B cell (primary cell): ENCODE results near the gene PALLD. TPM values are rescaled to one million over a fixed set of nuclear protein-coding genes. Genes with fewer than 3 reads are reported as not detected.

Source experiments
- ATAC-seq: fragments of 200-7000 bp; cut with Tn5 transposase; one replicate; pipeline ENCODE4 v1.10.0; 2021; ENCODE audit warnings: low read depth, mild to moderate bottlenecking, moderate number of reproducible peaks, moderate library complexity
- CTCF ChIA-PET: fragments of 350-600 bp; sonication (Branson Sonifier 250); formaldehyde crosslinking; loops from one replicate; lab custom pipeline; 2021; ENCODE audit warnings: antibody characterized with exemption, inconsistent platforms; lab: Charles Lee
- POLR2A ChIA-PET: fragments of 350-600 bp; sonication (Branson Sonifier 250); formaldehyde crosslinking; loops from one replicate; lab custom pipeline; 2021; ENCODE audit warnings: antibody characterized with exemption; lab: Charles Lee
- DNase-seq: peaks from one replicate; pipeline ENCODE4 v3.0.0; 2013
- H2AFZ ChIP-seq: 2 replicates; pipeline ENCODE4 v1.6.1; 2012; ENCODE audit warnings: mild to moderate bottlenecking, low read depth, low read length; ENCODE audit not compliant: insufficient read depth, poor library complexity, severe bottlenecking
- H3K27ac ChIP-seq, 2 donors: 1 replicate in 1 of 2; 2 replicates in 1 of 2; pipeline ENCODE4 v1.5.1; 2012 to 2013; ENCODE audit warnings: low read length in 2 of 2, mild to moderate bottlenecking in 2 of 2, moderate library complexity in 1 of 2
- H3K27me3 ChIP-seq, 4 experiments: fragments of 200-600 bp in 1 of 4; sonication (generic) in 1 of 4; replicated peaks in 1 of 4; 1 replicate in 2 of 4; 2 replicates in 2 of 4; pipeline versions ENCODE4 v1.6.1 to v1.7.0; 2013 to 2016; ENCODE audit warnings: low read length in 3 of 4, mild to moderate bottlenecking in 2 of 4, mixed read lengths in 1 of 4, moderate library complexity in 1 of 4; ENCODE audit not compliant: insufficient read depth in 4 of 4, control insufficient read depth in 3 of 4; ENCODE audit errors: control extremely low read depth in 1 of 4
- H3K36me3 ChIP-seq, 2 experiments: replicated peaks in 1 of 2; 1 replicate in 1 of 2; 2 replicates in 1 of 2; pipeline versions ENCODE4 v1.6.1 to v1.7.1; 2013; ENCODE audit warnings: low read length in 1 of 2; ENCODE audit not compliant: insufficient read depth in 2 of 2, control insufficient read depth in 1 of 2; ENCODE audit errors: control extremely low read depth in 1 of 2, extremely low read depth in 1 of 2
- H3K4me1 ChIP-seq, 2 donors: fragments of 200-600 bp in 1 of 2; sonication (generic) in 1 of 2; 1 replicate in 1 of 2; 2 replicates in 1 of 2; pipeline versions ENCODE4 v1.5.1 to v1.6.1; 2013 to 2017; ENCODE audit warnings: low read length in 2 of 2; ENCODE audit not compliant: control insufficient read depth in 2 of 2, insufficient read depth in 2 of 2
- H3K4me2 ChIP-seq: replicated peaks from 2 replicates; pipeline ENCODE3; 2012; ENCODE audit warnings: mild to moderate bottlenecking, low read depth, low read length; ENCODE audit not compliant: poor library complexity, severe bottlenecking
- H3K4me3 ChIP-seq, 5 experiments: fragments of 200-600 bp in 1 of 5; sonication (generic) in 1 of 5; 1 replicate in 3 of 5; 2 replicates in 2 of 5; pipeline versions ENCODE4 v1.5.1 to v1.7.0; 2011 to 2016; ENCODE audit warnings: low read length in 4 of 5, mild to moderate bottlenecking in 4 of 5, low read depth in 2 of 5, control low read depth in 1 of 5, moderate library complexity in 1 of 5; ENCODE audit not compliant: insufficient read depth in 1 of 5; ENCODE audit errors: control extremely low read depth in 1 of 5, extremely low read depth in 1 of 5
- H3K79me2 ChIP-seq: fragments of 200-600 bp; sonication (generic); one replicate; pipeline ENCODE4 v1.6.0; 2016; ENCODE audit warnings: low read length; ENCODE audit not compliant: control insufficient read depth, insufficient read depth
- H3K9ac ChIP-seq: fragments of 200-600 bp; sonication (generic); 2 replicates; pipeline ENCODE4 v1.6.1; 2017; ENCODE audit warnings: mild to moderate bottlenecking, low read length, moderate library complexity
- H3K9me3 ChIP-seq, 3 donors: one replicate each; pipeline versions ENCODE4 v1.6.1 to v1.7.1; 2013; ENCODE audit warnings: low read length in 2 of 3; ENCODE audit not compliant: control insufficient read depth in 2 of 3, insufficient read depth in 1 of 3; ENCODE audit errors: control extremely low read depth in 1 of 3
- H4K20me1 ChIP-seq: 2 replicates; pipeline ENCODE4 v1.6.0; 2012; ENCODE audit warnings: mild to moderate bottlenecking, low read length; ENCODE audit not compliant: insufficient read depth, control insufficient read depth, poor library complexity, severe bottlenecking
- H3K27ac Mint-ChIP-seq: one replicate; pipeline ENCODE4 v1.8.0; 2021; ENCODE audit warnings: mixed read lengths
- H3K27me3 Mint-ChIP-seq: one replicate; pipeline ENCODE4 v1.8.0; 2021; ENCODE audit warnings: mixed read lengths
- H3K4me1 Mint-ChIP-seq: one replicate; pipeline ENCODE4 v1.8.0; 2021; ENCODE audit warnings: mixed read lengths
- H3K4me3 Mint-ChIP-seq: one replicate; pipeline ENCODE4 v1.8.0; 2021; ENCODE audit warnings: mixed read lengths
- H3K9me3 Mint-ChIP-seq: one replicate; pipeline ENCODE4 v1.8.0; 2022; ENCODE audit warnings: mixed read lengths; ENCODE audit not compliant: insufficient read depth
- EZH2 ChIP-seq: IDR thresholded peaks from 2 replicates; pipeline ENCODE4 v1.6.1; 2012; ENCODE audit warnings: borderline replicate concordance, low read depth, mild to moderate bottlenecking, moderate library complexity, low read length; ENCODE audit not compliant: insufficient read depth, poor library complexity, severe bottlenecking
- WGBS: methylation state at CpG from one replicate; pipeline ENCODE4 v1.1.5; 2013; ENCODE audit warnings: missing lambda C conversion rate; ENCODE audit not compliant: insufficient coverage; 5-methylcytosine and 5-hydroxymethylcytosine counted together
- intact Hi-C: fragments of 100-400 bp; cut with micrococcal nuclease; formaldehyde crosslinking; loops from one replicate; pipeline ENCODE4 v1.10.0; 2022
- polyA plus RNA-seq: library from polyadenylated mRNA; depleted of rRNA; stranded (reverse); fragments of >200 nt; gene quantifications from 2 replicates; pipeline ENCODE4 v1.2.3, GENCODE V29; 2012
- total RNA-seq, 2 donors: library from RNA; stranded (reverse); fragments of 120-200 nt in 1 of 2; gene quantifications; 1 replicate in 1 of 2; 2 replicates in 1 of 2; pipeline versions ENCODE4 v1.2.3 to v1.2.4, GENCODE V29; 2013 to 2022
- TF ChIP-seq, protein P1 (sequence below): fragments of 200-600 bp; IDR thresholded peaks from one replicate; pipeline ENCODE4 v1.8.0; 2022; ENCODE audit warnings: antibody characterized with exemption, mild to moderate bottlenecking

Gene PALLD
- total and polyA plus RNA-seq, 2 donors (not counting 1 experiment from before 2014, with no cell fraction given) = 0.63 to 0.71 TPM

DNA sequence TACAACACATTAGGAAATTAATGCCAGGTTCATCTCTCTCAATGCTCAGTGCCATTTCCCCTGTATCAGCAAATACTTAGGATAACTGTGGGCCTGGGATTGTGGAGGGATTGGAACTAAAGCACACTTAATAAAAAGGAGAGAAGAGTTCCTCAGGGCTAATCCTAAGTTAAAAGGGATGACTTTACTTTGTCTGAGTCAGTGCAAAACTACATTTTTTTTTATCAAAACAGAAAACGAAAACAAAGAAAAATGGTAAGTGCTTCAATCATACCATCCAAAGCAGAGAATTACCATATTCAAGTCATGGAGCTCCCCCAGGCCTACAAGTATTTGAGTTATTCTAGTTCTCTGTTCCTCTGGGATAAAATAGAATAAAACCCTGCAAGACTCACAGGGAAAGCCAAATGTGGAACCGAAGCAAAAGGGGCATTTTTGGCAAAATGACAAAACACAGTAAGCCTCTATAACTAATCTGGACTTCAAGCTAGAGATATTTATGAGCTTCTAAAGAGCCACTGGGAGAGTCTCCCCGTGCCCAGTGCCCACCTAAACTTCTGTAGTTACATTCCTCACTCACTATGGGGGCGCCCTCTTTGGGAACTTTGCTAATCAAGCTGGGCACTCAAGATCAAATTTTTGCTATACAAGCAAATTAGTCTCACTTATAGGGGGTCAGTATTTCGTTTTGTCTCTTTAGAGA is 53.4 kb downstream of the PALLD start:
- no peak for ATAC-seq
- Mint-ChIP-seq H3K27ac (no peak overlapping the region), H3K4me3 (no peak overlapping the region), H3K9me3 (no peaks in the 10 kb centered on the region), H3K27me3 (peaks cover 7% of the 10 kb centered on the region), H3K4me1 (no peaks in the 10 kb centered on the region)
- TF ChIP-seq, protein P1, sequence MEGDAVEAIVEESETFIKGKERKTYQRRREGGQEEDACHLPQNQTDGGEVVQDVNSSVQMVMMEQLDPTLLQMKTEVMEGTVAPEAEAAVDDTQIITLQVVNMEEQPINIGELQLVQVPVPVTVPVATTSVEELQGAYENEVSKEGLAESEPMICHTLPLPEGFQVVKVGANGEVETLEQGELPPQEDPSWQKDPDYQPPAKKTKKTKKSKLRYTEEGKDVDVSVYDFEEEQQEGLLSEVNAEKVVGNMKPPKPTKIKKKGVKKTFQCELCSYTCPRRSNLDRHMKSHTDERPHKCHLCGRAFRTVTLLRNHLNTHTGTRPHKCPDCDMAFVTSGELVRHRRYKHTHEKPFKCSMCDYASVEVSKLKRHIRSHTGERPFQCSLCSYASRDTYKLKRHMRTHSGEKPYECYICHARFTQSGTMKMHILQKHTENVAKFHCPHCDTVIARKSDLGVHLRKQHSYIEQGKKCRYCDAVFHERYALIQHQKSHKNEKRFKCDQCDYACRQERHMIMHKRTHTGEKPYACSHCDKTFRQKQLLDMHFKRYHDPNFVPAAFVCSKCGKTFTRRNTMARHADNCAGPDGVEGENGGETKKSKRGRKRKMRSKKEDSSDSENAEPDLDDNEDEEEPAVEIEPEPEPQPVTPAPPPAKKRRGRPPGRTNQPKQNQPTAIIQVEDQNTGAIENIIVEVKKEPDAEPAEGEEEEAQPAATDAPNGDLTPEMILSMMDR = no peak
- TF ChIP-seq EZH2 = no peak
- Histone ChIP-seq H3K4me3 (no peak overlapping the region), H3K79me2 (no peaks in the 10 kb centered on the region), H3K9me3 (no peaks in the 10 kb centered on the region), H2AFZ (no peak overlapping the region), H3K27ac (no peak overlapping the region), H3K4me1 (no peaks in the 10 kb centered on the region), H3K36me3 (no peaks in the 10 kb centered on the region), H3K4me2 (no peak overlapping the region), H3K27me3 (no peaks in the 10 kb centered on the region), H4K20me1 (no peaks in the 10 kb centered on the region), H3K9ac (no peak overlapping the region)
- intact Hi-C loops = no loop called here
- ChIA-PET POLR2A (no interaction called here), CTCF (no interaction called here)
- 89% methylated on average over 1 of the region's 5 CpGs for WGBS
- no peak for DNase-seq

DNA sequence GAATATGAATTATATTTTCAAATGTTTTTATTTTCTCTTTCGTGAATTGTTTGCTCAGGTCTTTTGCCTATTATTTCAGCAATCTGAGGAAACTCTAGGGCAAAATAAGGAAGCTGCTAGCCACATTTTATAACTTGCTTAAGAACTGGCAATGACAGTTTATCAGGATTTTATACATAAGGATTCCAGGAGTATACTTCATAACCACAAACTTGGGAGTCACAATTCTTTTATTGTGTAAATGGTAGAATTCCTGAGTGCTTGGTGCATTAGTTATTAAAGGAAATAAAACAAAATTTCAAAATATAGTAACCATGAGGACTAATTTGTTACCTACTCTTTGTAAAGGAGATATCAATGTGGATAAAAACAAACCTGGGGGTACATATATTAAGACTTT is 54.4 kb downstream of the PALLD start:
- no peak for ATAC-seq
- intact Hi-C loops = no loop called here
- Histone ChIP-seq H4K20me1 (no peaks in the 10 kb centered on the region), H3K4me2 (no peak overlapping the region), H3K4me3 (no peak overlapping the region), H3K36me3 (no peaks in the 10 kb centered on the region), H2AFZ (no peak overlapping the region), H3K4me1 (no peaks in the 10 kb centered on the region), H3K79me2 (no peaks in the 10 kb centered on the region), H3K9me3 (no peaks in the 10 kb centered on the region), H3K27ac (no peak overlapping the region), H3K9ac (no peak overlapping the region), H3K27me3 (no peaks in the 10 kb centered on the region)
- WGBS = no CpG with 5 or more reads among the region's 1 CpG
- DNase-seq = no peak
- Mint-ChIP-seq H3K4me3 (no peak overlapping the region), H3K4me1 (no peaks in the 10 kb centered on the region), H3K9me3 (no peaks in the 10 kb centered on the region), H3K27me3 (peaks cover 3% of the 10 kb centered on the region), H3K27ac (no peak overlapping the region)
- ChIA-PET CTCF (interaction anchor here (0.6 kb wide), 1 partner anchor 372 kb away, joined by 3 read pairs; no protein-coding TSS in a partner anchor), POLR2A (no interaction called here)
- TF ChIP-seq, protein P1 = no peak
- no peak for TF ChIP-seq EZH2
